ENCODE results near the gene F11R. TPM values are rescaled to one million over a fixed set of nuclear protein-coding genes. Genes with fewer than 3 reads are reported as not detected.
"Not testable (repeated sequence)": the region's sequence is repeated elsewhere in the genome, so short reads cannot be mapped to it uniquely, and the experiment has no call there.

Gene F11R
- total RNA-seq, 3 donors from 2014 or later (not counting 1 experiment from before 2014, with no cell fraction given) = 27.8 to 34.6 (median 30.2) TPM

- intact Hi-C loops (cut with micrococcal nuclease) = no loop called here
- no peaks in the 10 kb centered on the region for H3K9me3 Mint-ChIP-seq
- peak overlapping the region; percentile 72 for H3K4me3 Mint-ChIP-seq
- Histone ChIP-seq H3K9me3 (ENCODE audit: control insufficient read depth, insufficient read depth, low read length) (no peaks in the 10 kb centered on the region), H3K27ac (ENCODE audit: low read length) (no peak overlapping the region), H3K4me3 (ENCODE audit: low read length) (no peak overlapping the region), H3K36me3 (ENCODE audit: control insufficient read depth, insufficient read depth, low read length) (no peaks in the 10 kb centered on the region), H3K4me1 (ENCODE audit: control insufficient read depth, insufficient read depth, low read length) (peaks cover 33% of the 10 kb centered on the region), H3K27me3 (ENCODE audit: control insufficient read depth, insufficient read depth, low read length) (no peaks in the 10 kb centered on the region)
- H3K4me1 Mint-ChIP-seq = peaks cover 36 to 47% of the 10 kb centered on the region in 2 donors
- no peaks in the 10 kb centered on the region for H3K27me3 Mint-ChIP-seq (ENCODE audit: low read depth in 2 of 2)
- DNase-seq = no peak
- no peak for TF ChIP-seq CTCF (IDR thresholded peaks at IDR 0.05)
- ATAC-seq = no peak
- no peaks in the 10 kb centered on the region for H3K36me3 Mint-ChIP-seq
- peak overlapping the region in 1 of 2 donors; percentile 21 for H3K27ac Mint-ChIP-seq
- WGBS (ENCODE audit: insufficient coverage) = 100% methylated on average over 1 of the region's 1 CpG
Observed at GRCh38 chr1:161018631-161018930, 2.4 kb downstream of the F11R start.

DNA sequence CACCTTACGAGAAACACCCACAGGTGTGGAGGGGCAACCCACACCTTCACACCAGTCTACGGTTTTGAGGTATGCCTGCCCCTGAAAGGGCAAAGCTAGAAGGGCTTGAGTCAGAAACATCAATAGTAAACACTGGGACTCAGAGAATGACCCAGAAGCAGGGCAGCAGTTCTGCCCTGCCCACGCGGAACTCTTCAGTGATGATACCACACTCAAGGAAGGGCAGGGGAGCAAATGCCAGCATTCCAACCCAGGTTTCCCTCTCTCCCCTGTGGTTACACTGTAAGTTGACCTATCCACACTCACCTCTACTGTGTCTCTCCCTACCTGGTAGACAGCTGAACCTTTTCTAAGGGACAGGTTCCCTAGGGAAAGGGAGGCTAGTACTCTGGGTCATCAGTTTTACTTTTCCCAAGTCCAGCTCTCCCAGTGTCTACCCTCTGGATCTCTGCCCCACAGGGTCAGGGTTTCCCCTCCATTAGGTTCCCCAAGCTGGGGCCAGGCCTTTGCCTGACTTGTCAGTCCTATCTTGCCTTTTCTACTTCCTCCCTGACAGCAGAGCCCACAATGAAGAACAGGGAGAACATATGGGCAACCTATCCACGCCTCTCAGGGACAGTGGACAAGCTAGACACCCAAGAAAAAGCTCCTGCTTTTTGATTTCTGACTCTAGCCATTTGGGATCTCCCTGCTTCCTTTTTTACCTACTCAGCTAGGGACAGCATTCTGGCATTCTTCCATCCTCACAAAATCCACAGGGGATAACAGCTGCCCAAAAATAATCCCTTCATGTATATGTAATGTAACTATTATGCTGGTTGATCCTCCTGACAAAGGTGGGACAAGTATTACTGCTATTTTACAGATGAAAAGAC lies 3.0 kb downstream of the F11R start:
- H3K36me3 ChIP-seq (ENCODE audit: control insufficient read depth, insufficient read depth, low read length) = no peaks in the 10 kb centered on the region
- Mint-ChIP-seq H3K9me3 (no peaks in the 10 kb centered on the region), H3K36me3 (no peaks in the 10 kb centered on the region), H3K27ac (peak overlapping the region in 1 of 2 donors; percentile 47), H3K4me3 (no peak overlapping the region), H3K4me1 (peaks cover 41 to 53% of the 10 kb centered on the region in 2 donors), H3K27me3 (ENCODE audit: low read depth in 2 of 2) (no peaks in the 10 kb centered on the region)
- H3K27ac ChIP-seq (ENCODE audit: low read length) = no peak overlapping the region
- TF ChIP-seq CTCF (IDR thresholded peaks at IDR 0.05) = no peak
- no peak for DNase-seq
- no peak overlapping the region for H3K4me3 ChIP-seq (ENCODE audit: low read length)
- no peaks in the 10 kb centered on the region for H3K27me3 ChIP-seq (ENCODE audit: control insufficient read depth, insufficient read depth, low read length)
- ATAC-seq = no peak
- intact Hi-C loops (cut with micrococcal nuclease) = no loop called here
- H3K4me1 ChIP-seq (ENCODE audit: control insufficient read depth, insufficient read depth, low read length) = peaks cover 39% of the 10 kb centered on the region
- WGBS (ENCODE audit: insufficient coverage) = 89% methylated on average over 5 of the region's 5 CpGs
- no peaks in the 10 kb centered on the region for H3K9me3 ChIP-seq (ENCODE audit: control insufficient read depth, insufficient read depth, low read length)

DNA sequence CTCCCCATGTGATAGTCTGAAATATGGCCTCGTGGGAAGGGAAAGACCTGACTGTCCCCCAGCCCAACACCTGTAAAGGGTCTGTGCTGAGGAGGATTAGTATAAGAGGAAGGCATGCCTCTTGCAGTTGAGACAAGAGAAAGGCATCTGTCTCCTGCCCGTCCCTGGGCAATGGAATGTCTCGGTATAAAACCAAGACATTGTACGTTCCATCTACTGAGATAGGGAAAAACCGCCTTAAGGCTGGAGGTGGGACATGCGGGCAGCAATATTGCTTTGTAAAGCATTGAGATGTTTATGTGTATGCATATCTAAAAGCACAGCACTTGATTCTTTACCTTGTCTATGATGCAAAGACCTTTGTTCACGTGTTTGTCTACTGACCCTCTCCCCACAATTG lies 3.8 kb downstream of the F11R start:
- H3K4me3 ChIP-seq (ENCODE audit: low read length); intact Hi-C loops (cut with micrococcal nuclease); DNase-seq; H3K36me3 ChIP-seq (ENCODE audit: control insufficient read depth, insufficient read depth, low read length); H3K9me3 ChIP-seq (ENCODE audit: control insufficient read depth, insufficient read depth, low read length); H3K9me3 Mint-ChIP-seq; H3K27me3 Mint-ChIP-seq (ENCODE audit: low read depth in 2 of 2); H3K27me3 ChIP-seq (ENCODE audit: control insufficient read depth, insufficient read depth, low read length); ATAC-seq; H3K27ac ChIP-seq (ENCODE audit: low read length); H3K36me3 Mint-ChIP-seq; H3K4me3 Mint-ChIP-seq: not testable (repeated sequence)
- 93% methylated on average over 3 of the region's 7 CpGs for WGBS (ENCODE audit: insufficient coverage)
- Mint-ChIP-seq H3K27ac (peak overlapping the region in 1 of 2 donors; percentile 47), H3K4me1 (peaks cover 44 to 53% of the 10 kb centered on the region in 2 donors)
- peaks cover 45% of the 10 kb centered on the region for H3K4me1 ChIP-seq (ENCODE audit: control insufficient read depth, insufficient read depth, low read length)

GRCh38 chr1:161016683-161017082 lies 4.3 kb downstream of the F11R start:
- peaks cover 46 to 53% of the 10 kb centered on the region in 2 donors for H3K4me1 Mint-ChIP-seq
- H3K4me3 Mint-ChIP-seq; intact Hi-C loops (cut with micrococcal nuclease); H3K27ac ChIP-seq (ENCODE audit: low read length); DNase-seq; H3K27ac Mint-ChIP-seq; H3K4me3 ChIP-seq (ENCODE audit: low read length); H3K36me3 ChIP-seq (ENCODE audit: control insufficient read depth, insufficient read depth, low read length); H3K27me3 ChIP-seq (ENCODE audit: control insufficient read depth, insufficient read depth, low read length); H3K9me3 Mint-ChIP-seq; H3K36me3 Mint-ChIP-seq; ATAC-seq; H3K9me3 ChIP-seq (ENCODE audit: control insufficient read depth, insufficient read depth, low read length); H3K27me3 Mint-ChIP-seq (ENCODE audit: low read depth in 2 of 2): not testable (repeated sequence)
- WGBS (ENCODE audit: insufficient coverage) = 94% methylated on average over 1 of the region's 1 CpG
- H3K4me1 ChIP-seq (ENCODE audit: control insufficient read depth, insufficient read depth, low read length) = peaks cover 43% of the 10 kb centered on the region

Data from natural killer cell (primary cell).